Lung (tissue), 16 donors: ENCODE data around the gene TMEM119. TPM values are rescaled to one million over a fixed set of nuclear protein-coding genes. Genes with fewer than 3 reads are reported as not detected.

ENCODE experiments used
- ATAC-seq: fragments of 200-7000 bp; cut with Tn5 transposase; one replicate; pipeline ENCODE4 v1.9.1; 2020; ENCODE audit warnings: moderate number of reproducible peaks; ENCODE audit not compliant: insufficient read depth, low FRiP score
- DNase-seq, 3 donors: peaks; one replicate each; pipeline ENCODE4 v3.0.0-alpha.2; 2013 to 2017
- H3K27ac ChIP-seq, 2 donors: one replicate each; pipeline ENCODE4 v1.5.1; 2013; ENCODE audit warnings: mild to moderate bottlenecking in 2 of 2, moderate library complexity in 2 of 2, control low read depth in 1 of 2, inconsistent platforms in 1 of 2, low read depth in 1 of 2, low read length in 1 of 2
- H3K27me3 ChIP-seq, 3 donors: one replicate each; pipeline ENCODE4 v1.5.1; 2013; ENCODE audit warnings: low read length in 2 of 3; ENCODE audit not compliant: control insufficient read depth in 3 of 3, insufficient read depth in 3 of 3
- H3K36me3 ChIP-seq, 4 donors: one replicate each; pipeline ENCODE4 v1.5.1; 2013; ENCODE audit warnings: low read length in 4 of 4, mild to moderate bottlenecking in 1 of 4, moderate library complexity in 1 of 4; ENCODE audit not compliant: control insufficient read depth in 4 of 4, insufficient read depth in 4 of 4
- H3K4me1 ChIP-seq, 5 donors: one replicate each; pipeline ENCODE4 v1.5.1; 2013; ENCODE audit warnings: low read length in 5 of 5, mild to moderate bottlenecking in 2 of 5, moderate library complexity in 1 of 5; ENCODE audit not compliant: control insufficient read depth in 5 of 5, insufficient read depth in 5 of 5
- H3K4me3 ChIP-seq: one replicate; pipeline ENCODE4 v1.5.1; 2013; ENCODE audit warnings: mild to moderate bottlenecking, control low read depth, moderate library complexity
- H3K9ac ChIP-seq, 2 donors: one replicate each; pipeline ENCODE4 v1.5.1; 2013; ENCODE audit warnings: low read length in 2 of 2, control low read depth in 1 of 2; ENCODE audit not compliant: insufficient read depth in 1 of 2
- H3K9me3 ChIP-seq, 4 donors: one replicate each; pipeline ENCODE4 v1.5.1; 2013; ENCODE audit warnings: low read length in 3 of 4, mild to moderate bottlenecking in 1 of 4, moderate library complexity in 1 of 4; ENCODE audit not compliant: control insufficient read depth in 4 of 4, insufficient read depth in 3 of 4
- CTCF ChIP-seq: IDR thresholded peaks from 2 replicates; pipeline ENCODE4 v1.5.1; 2012; ENCODE audit warnings: mild to moderate bottlenecking; ENCODE audit errors: control extremely low read depth, extremely low read depth
- WGBS, 2 donors: extraction: QIAGEN DNeasy Blood & Tissue Kit; methylation state at CpG; one replicate each; pipeline ENCODE4 v1.1.7; 2013; 5-methylcytosine and 5-hydroxymethylcytosine counted together
- long read RNA-seq, 5 donors: transcript quantifications; one replicate each; lab custom pipeline, GENCODE V29; 2026
- polyA plus RNA-seq, 2 donors: library from polyadenylated mRNA; stranded (reverse); fragments of 200-250 nt; gene quantifications; one replicate each; pipeline ENCODE4 v1.2.1, GENCODE V29; 2013
- total RNA-seq, 2 donors: library from RNA; depleted of rRNA in 1 of 2; stranded (reverse); fragments of >200 nt in 1 of 2; gene quantifications; one replicate each; pipeline ENCODE4 v1.2.1, GENCODE V29; 2014 to 2021
- donor health status: control.
- donor health status: control.
- donor health status: Bipolar disorder and iron deficiency.
- donor health status: healthy.
- donor health status: DM: yes; HTN: yes; CAD: no.

Gene TMEM119
- total RNA-seq (10 to 100 TPM; 22.5 to 31.9 TPM), polyA plus RNA-seq (10 to 100 TPM; 14.4 to 23.2 TPM)
- long read RNA-seq, donor 1, transcript TMEM119-201 (2 exons, 2,707 nt) = major isoform, 14 of 14 reads
- long read RNA-seq, donor 1, partial matches to known transcripts = 0 of 14 reads
- long read RNA-seq, donor 1, other reads (novel, unspliced or antisense) = 0 of 14 reads
- long read RNA-seq, donor 2, transcript TMEM119-201 (2 exons, 2,707 nt) = major isoform, 6 of 7 reads
- long read RNA-seq, donor 2, partial matches to known transcripts = 0 of 7 reads
- long read RNA-seq, donor 2, other reads (novel, unspliced or antisense) = 0 of 7 reads
- long read RNA-seq, donor 3, transcript TMEM119-201 (2 exons, 2,707 nt) = major isoform, 5 of 5 reads
- long read RNA-seq, donor 3, partial matches to known transcripts = 0 of 5 reads
- long read RNA-seq, donor 3, other reads (novel, unspliced or antisense) = 0 of 5 reads
- long read RNA-seq, donor 4, transcript TMEM119-201 (2 exons, 2,707 nt) = major isoform, 5 of 6 reads
- long read RNA-seq, donor 4, partial matches to known transcripts = 0 of 6 reads
- long read RNA-seq, donor 4, other reads (novel, unspliced or antisense) = 0 of 6 reads
- long read RNA-seq, donor 5, transcript TMEM119-201 (2 exons, 2,707 nt) = major isoform, 8 of 8 reads
- long read RNA-seq, donor 5, partial matches to known transcripts = 0 of 8 reads
- long read RNA-seq, donor 5, other reads (novel, unspliced or antisense) = 0 of 8 reads

GRCh38 chr12:108597559-108598471, at the start of gene TMEM119:
TMEM119 (minus strand) TSS chr12:108598084; CDS start chr12:108592383, 5,701 bp downstream.
- Histone ChIP-seq H3K9ac (peak within 1 kb of the TSS; percentile 39 to 88), H3K36me3 (peaks cover 0 to 5% (median 0%) of the 10 kb centered on the region in 4 donors), H3K27me3 (no peaks in the 10 kb centered on the region), H3K4me1 (peaks cover 0 to 23% (median 10%) of the 10 kb centered on the region in 5 donors), H3K27ac (peak within 1 kb of the TSS in 1 of 2 donors; percentile 22), H3K9me3 (no peaks in the 10 kb centered on the region), H3K4me3 (peak within 1 kb of the TSS; percentile 18)
- ATAC-seq = peak; percentile 28
- WGBS, 2 donors = 39 to 49% methylated on average over 24 to 27 of the region's 27 CpGs
- DNase-seq = peak; percentile 87 to 94 (median 88)
- TF ChIP-seq CTCF = no peak

GRCh38 chr12:108646600-108647579, 49.0 kb upstream of the TMEM119 start:
- Histone ChIP-seq H3K9ac (peak overlapping the region in 1 of 2 donors; percentile 33), H3K9me3 (no peaks in the 10 kb centered on the region), H3K27ac (no peak overlapping the region), H3K36me3 (peaks cover 10 to 29% (median 26%) of the 10 kb centered on the region in 4 donors), H3K4me1 (peaks cover 10 to 57% (median 35%) of the 10 kb centered on the region in 5 donors), H3K4me3 (no peak overlapping the region), H3K27me3 (no peaks in the 10 kb centered on the region)
- ATAC-seq (no peak), DNase-seq (peak in 2 of 3 donors; percentile 72 to 74)
- WGBS, 2 donors = 51 to 54% methylated on average over 10 of the region's 10 CpGs
- TF ChIP-seq CTCF = no peak
